IPS-NIHi7 (cell line): ENCODE measurements around the gene STAP2.
A peak's percentile ranks its signal among the peaks of the same experiment; 100 is the strongest.
"Not testable (repeated sequence)": the region's sequence is repeated elsewhere in the genome, so short reads cannot be mapped to it uniquely, and the experiment has no call there.

Source experiments
- DNase-seq: peaks from one replicate; pipeline ENCODE4 v3.0.0; 2012; ENCODE audit warnings: mixed read lengths; ENCODE audit errors: extremely low spot score

STAP2 gene

DNA sequence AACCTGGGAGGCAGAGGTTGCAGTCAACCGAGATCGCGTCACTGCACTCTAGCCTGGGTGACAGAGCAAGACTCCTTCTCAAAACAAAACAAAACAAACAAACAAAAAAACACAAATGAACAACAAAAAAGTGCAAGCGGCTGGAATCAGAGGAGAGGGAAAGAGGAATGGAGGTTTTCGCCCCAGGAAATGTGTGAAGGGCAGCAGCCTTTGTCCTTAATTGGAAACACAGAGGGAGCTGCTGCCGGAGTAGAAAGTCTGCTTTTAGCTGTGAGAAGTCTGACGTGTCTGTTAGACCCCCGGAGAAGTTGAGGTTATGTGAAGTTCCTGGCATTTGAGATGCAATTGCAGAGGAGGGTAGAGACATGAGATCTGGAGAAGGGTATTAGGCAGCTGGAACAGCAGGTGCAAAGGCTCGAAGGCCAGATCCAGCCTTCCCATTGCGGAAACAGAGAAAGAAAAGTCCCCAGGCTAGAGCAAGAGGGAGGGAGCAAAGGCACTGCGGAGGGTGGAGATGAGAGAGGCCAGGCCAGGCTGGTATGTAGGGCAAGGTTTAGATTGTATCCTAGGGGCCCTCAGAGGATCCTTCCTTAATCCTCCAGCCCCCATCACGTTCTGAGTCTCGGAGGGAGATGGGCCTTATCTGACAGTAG, 36.9 kb downstream of the STAP2 start:
- no peak for DNase-seq

DNA sequence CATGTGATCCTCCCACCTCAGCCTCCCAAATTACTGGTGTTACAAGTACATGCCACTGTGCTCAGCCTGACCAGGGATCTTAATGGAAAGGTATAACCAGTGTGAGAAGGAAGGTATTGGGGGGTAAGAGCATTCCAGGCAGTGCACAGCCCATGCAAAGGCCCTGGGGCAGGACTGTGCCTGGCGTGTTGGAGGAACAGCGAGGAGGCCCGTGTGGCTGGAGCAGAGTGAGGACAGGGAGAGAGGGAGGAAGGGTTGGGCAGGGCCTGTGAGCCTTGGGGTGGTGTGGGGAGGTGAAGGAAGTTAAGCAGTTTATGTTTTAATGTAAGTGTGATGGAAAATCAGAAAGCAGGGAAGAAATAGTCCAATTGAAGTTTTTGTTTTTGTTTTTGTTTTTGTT, 38.0 kb downstream of the STAP2 start:
- DNase-seq = no peak

DNA sequence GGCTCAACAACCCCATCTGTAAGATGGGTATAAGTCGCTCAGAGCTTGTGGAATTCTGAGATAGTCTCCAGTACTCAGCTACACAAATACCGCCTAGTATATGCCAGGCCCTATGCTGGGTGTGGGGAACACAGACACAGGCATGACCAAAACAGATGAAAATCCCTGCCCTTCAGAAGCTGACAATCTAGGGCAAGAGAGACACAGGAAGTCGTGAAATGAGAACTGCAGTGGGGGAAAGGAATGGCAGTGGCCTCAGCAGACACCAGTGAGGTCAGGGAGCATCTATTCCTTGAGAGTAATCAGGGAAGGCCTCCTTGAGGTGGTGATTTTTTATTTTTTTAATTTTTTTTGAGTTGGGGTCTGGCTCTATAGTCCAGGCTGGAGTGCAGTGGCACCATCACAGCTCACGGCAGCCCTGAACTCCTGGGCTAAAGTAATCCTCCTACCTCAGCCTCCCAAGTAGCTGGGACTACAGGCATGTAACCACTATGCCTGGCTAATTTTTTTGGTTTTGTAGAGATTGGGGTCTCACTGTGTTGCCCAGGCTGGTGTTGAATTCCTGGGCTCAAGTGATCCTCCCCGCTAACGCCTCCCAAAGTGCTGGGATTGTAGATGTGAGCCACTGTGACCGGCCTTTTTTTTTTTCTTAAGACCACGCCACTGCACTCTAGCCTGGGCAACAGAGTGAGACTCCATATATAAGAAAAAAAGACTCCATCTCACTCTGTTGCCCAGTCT, 39.6 kb downstream of the STAP2 start:
- DNase-seq = no peak

DNA sequence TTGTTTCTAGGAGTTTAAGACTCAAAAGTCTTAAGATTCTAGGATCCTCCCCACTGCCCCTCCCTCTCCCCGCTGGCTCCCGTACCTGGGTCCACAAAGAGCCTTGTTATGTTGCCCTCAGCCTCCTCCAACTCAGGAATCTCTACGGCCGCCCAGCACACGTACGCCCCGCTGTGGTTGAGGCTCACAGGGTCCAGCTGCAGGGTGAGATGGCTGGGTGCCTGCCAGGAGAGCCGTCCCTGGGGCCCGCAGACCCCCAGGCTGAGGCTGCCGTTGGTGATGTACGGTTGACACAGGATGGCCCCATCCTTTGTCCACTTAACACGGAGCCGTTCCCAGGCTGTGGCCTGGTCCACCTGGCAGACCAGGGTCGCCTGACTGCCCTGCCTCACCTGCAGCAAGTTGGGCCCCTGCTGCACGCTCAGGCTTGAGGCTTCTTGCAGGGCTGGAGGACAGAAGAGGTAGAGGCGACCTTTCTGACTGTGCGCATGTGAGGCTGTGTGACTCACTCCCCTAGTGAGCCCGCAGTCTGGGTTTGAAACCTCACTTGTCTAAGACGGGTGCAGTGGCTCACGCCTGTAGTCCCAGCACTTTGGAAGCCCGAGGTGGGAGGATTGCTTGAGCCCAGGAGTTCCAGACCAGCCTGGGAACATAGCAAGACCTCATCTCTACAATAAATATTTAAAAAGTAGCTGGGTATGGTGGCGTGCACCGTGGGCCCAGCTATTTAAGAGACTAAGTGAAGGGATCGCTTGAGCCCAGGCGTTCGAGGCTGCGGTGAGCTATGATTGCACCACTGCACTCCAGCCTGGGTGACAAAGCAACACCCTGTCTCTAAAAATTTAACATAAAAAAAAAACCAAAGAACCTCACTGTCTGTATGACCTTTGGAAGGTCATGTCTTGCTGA, 40.5 kb downstream of the STAP2 start:
- no peak for DNase-seq

DNA sequence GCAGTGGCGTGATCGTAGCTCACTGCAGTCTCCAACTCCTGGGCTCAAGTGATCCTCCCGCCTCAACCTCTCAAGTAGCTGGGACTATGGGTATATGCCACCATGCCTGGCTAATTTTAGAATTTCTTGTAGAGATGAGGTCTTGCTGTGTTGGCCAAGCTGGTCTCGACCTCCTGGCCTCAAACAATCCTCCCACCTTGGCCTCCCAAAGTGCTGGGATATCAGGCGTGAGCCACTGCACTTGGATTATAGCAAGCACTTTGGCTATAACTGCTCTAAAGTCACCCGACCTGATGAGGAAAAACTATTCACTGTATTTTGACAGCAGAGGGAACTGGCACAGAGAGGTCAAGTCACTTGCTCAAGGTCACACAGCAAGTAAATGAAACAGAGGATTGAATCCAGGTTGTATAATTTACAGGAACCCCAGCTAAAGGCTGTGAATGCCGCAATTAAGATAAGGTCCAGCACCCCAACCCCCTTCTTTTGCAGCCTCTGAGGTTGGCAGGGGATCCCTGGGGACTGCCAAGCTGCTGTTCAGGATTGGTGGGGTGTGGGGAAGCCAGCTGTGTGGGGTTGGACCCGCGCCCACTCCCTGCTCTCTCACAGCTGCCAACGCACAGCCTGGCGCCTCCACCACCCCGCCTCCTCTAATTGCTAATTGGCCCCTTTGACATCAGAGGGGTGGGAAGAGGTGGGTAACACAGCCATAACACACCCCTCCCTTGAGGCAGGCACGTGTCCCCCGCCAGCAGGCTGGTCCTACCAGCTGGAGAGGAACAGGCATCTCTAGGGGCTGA, 42.5 kb downstream of the STAP2 start:
- peak; percentile 41 for DNase-seq

DNA sequence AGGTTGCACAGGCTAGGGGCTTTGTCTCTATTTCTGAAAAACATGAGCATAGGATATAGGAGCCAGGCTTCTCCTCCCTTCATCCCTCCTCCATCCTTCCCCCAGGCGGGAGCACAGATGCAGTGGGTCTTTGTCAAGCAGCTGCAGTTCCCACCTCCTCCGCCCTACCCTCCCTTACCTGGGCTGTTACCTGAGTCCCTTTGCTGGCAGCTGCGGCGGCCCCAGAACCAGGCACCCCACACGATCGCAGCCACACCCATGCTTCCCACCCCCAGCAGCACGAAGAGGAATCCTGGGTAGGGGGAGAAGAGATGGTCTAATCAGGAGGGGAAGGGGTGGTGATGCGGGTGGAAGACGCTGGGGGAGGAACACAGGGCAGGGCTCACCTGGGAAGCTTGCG, 44.2 kb downstream of the STAP2 start:
- DNase-seq = no peak

DNA sequence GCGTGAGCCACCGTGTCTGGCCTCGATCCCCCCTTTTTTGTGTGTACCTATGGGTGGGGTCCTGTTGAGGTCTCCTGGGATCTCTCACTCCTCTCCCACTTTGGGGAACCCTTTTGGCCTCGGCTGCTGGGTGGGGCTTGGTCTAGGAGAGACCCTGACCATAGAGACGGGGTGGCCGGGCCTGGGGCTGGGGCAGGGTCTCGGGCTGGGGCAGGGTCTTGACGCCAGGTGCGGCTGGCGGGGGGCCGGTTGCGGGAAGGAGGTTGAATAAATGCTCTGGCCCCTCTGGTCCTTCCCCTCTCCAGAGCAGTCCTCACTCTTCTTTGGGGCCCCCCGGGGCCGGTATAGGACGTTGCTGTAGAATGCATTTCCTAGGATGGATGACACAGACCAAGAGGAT, 46.1 kb downstream of the STAP2 start:
- no peak for DNase-seq

DNA sequence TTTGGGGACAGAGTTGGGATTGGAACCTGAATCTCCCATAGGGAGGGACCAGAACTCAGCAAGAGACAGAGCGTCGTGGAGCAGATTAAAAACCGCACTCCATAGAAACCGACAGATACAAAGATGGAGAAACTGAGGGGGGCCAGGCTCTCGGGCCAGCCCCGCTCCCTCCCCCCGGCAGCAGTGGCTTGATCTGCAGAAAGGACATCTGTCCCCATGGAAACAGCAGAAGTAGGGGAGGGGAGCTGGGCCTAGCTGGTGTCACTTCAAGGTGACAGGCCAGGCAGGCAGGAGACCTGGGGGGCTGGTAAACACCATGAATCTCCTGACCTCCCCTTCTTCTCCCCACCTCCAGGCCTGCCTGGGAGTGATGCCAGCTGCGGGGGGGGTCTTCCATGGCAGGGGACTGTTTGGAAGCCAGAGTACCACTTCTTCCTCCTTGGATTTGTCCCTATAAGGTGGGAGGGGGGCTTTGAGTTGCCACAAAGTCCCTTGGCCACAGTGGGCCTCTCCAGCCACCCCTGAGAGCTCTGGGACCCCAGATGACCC, 47.4 kb downstream of the STAP2 start:
- DNase-seq = no peak

DNA sequence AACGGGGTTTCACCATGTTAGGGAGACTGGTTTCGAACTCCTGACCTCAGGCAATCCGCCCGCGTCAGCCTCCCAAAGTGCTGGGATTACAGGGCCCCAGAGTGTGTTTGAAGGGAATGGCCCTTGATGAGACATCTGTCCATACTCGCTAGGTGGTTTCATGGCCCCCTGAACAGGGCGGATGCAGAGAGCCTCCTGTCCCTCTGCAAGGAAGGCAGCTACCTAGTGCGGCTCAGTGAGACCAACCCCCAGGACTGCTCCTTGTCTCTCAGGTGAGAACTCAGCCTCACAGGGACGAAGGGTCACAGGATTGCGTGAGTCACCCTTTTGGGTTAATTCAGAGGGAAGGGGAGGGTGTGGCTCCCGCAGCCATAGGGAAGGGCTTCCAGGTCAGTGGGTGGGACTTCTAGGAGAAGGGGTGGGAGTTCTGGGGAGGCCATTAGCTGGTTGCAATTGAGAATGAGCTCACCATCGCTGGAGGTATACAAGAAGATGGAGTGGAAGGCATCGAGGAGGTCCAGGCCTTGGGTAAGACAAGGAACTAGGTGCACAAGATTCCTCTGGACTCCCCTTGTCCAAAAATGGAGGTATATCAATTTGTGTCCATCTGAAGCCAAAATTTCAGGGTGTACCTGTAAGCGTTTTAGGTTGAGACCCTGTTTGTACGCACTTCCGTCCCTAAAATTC, 50.4 kb downstream of the STAP2 start:
- DNase-seq = peak; percentile 60

DNA sequence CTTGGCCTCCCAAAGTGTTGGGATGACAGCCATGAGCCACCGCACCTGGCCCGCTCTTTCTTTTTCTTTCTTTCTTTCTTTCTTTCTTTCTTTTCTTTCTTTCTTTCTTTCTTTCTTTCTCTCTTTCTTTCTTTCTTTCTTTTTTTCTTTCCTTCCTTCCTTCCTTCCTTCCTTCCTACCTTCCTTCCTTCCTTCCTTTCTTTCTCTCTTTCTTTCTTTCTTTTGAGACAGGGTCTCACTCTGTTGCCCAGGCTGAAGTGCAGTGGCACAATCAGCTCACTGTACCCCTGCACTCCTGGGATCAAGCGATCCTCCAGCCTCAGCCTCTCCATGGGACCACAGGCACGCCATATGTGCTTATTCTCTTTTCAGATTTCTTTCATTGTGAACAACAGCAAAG, 52.5 kb downstream of the STAP2 start:
- not testable (repeated sequence) for DNase-seq

DNA sequence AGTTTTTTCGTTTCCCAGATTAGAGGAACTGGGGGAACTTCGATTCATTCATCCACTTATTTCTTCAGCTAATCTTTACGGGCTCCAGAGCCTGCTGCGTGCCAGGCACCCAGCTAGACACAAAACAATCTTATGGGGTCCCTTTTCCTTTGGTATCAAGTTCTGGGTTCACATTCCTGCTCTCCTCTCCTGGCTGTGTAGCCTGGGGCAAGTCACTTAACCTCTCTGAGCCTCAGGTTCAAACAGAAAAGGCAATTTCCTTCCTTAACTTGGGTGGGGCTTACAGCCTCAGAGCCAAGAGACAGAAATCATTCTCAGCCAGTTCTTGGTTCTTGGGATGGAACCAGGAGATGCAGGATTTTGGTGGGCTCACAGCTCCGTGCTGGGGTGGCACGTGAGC, 53.7 kb downstream of the STAP2 start:
- no peak for DNase-seq

DNA sequence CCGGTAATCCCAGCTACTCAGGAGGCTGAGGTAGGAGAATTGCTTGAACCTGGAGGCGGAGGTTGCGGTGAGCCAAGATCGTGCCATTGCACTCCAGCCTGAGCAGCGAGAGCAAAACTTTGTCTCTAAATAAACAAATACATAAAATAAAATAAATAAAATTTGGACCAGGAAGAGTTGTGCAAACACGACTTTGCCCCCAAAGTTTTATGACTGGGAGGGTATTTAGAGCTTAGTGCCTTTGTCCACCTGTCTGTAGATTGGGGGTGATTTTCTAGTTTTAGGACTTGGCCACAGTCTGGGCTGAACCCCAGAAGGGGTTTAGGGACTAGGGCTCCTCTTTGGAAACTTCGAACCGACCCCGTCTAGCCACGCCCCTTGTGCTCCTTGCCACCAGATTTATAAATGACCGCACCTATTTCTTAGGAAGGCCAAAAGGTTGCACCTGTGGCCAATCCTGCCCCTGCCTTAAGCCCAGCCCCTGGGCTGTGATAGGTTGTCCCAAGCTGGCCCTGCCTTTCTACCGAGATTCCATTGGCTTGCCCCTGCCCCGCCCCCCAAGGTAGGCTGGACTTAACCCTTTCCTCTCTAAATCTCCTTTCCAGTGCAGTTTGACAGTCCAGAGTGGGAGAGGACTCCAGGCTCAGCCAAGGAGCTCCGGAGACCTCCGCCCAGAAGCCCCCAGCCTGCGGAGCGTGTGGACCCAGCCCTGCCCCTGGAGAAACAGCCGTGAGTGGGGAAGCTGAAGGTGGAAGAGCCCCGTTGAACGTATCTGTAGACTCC, 54.3 kb downstream of the STAP2 start:
- peak; percentile 99 for DNase-seq

DNA sequence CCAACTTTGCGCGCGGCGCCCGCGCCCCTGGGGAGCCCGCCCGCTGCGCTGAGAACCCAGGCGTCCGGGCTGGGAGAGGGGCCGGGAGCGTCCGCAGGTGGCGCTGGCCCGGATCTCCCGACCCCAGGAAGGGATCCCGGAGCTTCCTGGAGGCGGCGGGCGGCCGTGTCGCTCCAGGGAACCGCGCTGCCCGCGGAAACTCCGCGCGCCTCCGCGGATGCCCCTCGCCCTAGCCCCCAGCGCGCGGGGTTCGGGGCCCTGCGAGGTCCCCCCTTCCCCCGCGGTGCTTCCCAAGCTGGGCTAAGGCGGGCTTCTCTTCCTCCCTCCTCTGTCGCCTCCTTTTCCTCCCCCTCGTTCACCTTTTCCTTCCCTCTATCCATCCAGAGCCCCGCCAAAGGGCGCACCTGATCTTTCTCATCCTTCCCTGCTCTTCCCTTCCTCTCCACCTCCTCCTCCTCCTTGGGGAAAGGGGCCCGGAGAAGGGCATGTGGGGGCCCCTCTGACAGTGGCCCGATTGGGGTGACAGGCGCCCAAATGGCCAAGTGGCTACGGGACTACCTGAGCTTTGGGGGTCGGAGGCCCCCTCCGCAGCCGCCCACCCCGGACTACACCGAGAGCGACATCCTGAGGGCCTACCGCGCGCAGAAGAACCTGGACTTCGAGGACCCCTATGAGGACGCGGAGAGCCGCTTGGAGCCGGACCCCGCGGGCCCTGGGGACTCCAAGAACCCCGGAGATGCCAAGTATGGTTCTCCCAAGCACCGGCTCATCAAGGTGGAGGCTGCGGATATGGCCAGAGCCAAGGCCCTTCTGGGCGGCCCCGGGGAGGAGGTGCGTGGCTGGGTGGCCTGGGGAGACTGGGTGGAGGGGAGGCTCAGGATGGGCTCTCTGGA, 58.9 kb downstream of the STAP2 start:
- DNase-seq = no peak

DNA sequence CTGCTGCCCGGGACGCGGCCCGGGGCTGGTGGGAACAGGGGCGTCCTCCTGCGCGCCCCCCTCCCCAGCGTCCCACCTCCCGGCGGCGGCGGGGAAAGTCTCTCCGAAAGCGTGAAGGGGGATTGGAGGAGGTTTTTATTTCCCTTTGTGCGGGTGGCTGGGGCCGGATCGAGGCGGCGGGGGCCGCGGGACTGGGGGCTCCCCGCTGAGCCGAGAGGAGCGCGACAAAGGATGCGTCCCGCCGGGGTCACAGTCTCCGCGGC, 59.4 kb downstream of the STAP2 start:
- no peak for DNase-seq

DNA sequence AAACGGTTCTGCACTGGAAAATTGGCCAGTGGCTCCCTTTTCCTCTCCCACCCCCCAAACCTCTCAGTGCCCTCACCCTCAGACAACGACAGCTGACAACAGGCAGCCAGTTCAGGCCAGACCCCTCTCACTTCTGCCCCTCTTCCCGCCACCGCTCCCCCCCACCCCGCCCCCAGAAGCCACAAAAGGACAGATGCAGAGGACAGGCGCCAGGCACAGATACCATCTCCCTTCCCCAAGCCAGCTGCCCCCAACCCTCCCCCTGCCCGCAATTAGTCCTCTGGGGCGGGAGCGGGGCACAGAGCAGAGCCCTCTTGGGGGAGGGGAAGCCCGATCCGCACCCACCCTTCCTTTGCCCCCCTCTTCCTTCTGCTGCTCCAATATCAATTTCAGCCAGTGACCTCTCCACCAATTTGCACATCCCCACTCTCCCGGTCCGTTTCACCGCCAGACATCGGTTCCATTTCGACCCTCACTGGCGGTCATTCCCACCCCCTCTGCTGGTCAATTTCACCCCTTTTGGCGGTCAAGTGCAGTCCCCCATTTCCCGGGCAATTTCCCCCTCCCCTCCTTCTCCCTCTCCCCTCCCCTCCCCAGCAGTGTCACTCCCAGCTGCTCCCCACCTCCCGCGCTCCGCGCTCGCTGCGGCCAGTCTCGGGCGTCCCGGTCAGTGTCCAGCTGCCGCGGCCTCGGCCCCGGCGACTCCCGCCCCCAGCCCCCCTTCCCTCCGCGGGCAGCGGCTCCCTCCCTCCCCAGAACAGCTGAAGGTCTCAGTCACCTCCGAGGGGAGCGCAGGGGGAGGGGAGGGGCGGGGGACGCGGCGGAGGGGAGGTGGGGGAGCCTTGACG, 60.0 kb downstream of the STAP2 start, which contains the start of gene SHD:
TSS of gene SHD (plus strand) at position 848 of the 848 bp plus-strand sequence. CDS start 798 bp downstream, outside the sequence.
- peak; percentile 58 for DNase-seq

DNA sequence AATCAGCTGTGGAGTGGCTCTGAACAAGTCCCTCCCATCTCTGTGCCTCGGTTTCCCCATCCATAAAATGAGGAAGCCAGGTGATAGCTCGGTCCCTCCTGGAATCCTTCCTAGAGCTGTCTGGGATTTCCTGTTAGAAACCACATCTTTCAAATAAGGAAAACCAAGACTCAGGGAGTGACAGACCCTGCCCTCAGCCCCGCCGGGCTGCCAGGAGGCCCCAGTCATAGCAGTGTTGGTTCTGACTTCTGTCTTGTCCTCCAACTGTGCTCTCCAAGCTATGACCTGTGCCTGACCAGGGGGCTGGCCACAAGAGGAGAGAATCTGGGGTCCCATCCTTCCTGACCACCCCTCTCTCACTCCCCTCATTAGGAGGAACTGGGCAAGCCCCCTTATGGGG, 60.6 kb downstream of the STAP2 start:
- no peak for DNase-seq

DNA sequence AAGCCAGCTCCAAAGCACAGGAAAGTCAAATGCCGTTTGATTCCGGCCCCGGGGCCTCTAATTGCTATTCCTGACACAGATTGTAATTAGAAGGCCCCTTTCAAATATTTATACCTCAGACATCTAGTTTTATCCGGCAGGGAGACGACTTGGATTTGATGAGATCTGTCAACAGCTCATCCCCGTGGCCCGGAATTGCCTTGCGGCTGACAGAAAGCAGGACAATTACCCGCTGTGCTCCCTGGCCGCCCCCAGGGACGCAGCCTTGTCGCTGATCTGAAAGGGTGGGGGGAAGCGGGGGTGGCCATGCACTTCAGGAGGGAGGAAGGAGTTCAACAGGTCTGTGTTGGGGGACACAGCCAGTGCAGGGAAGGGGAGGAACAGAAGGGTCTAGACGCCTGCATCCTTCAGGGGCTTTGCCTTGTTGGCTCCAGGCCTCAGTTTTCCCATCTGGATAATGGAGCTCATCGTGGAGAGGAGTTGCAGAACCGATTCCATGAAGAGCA, 61.4 kb downstream of the STAP2 start:
- no peak for DNase-seq

DNA sequence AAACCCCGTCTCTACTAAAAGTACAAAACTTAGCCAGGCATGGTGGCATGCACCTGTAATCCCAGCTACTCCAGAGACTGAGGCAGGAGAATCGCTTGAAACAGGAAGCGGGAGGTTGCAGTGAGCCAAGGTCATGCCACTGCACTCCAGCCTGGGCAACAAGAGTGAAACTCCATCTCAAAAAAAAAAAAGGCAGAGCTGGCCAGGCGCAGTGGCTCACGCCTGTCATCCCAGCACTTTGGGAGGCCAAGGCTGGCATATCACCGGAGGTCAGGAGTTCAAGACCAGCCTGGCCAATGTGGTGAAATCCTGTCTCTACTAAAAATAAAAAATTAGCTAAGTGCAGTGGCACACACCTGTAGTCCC, 64.3 kb downstream of the STAP2 start:
- DNase-seq = not testable (repeated sequence)
